C4-2B (cell line): Measurements from ENCODE around the gene AKT1S1.

Experiments
- CTCF ChIP-seq: fragments of 450-650 bp; conservative IDR thresholded peaks from 2 replicates; pipeline ENCODE4 v1.5.1; 2017; ENCODE audit warnings: mild to moderate bottlenecking
- ZFX ChIP-seq: fragments of 450-650 bp; IDR thresholded peaks from 2 replicates; pipeline ENCODE4 v1.6.1; 2017

GRCh38 chr19:49920624-49921363, 43.6 kb upstream of the AKT1S1 start:
- no peak for TF ChIP-seq CTCF
- TF ChIP-seq ZFX: no peak
